ENCODE measurements around the gene ZFAND6. TPM values are rescaled to one million over a fixed set of nuclear protein-coding genes. Genes with fewer than 3 reads are reported as not detected.

ZFAND6 gene
- total RNA-seq, 1 donor from 2014 or later = 87.4 TPM

GRCh38 chr15:80183306-80183705, 123.8 kb downstream of the ZFAND6 start:
- no peak for DNase-seq (ENCODE audit: extremely low spot score in 2 of 2)
- H3K27ac ChIP-seq = no peak overlapping the region
- intact Hi-C loops (cut with DNase I) = no loop called here
- no peaks in the 10 kb centered on the region for H3K9me3 ChIP-seq
- peaks cover 4% of the 10 kb centered on the region for H3K4me1 ChIP-seq
- H3K36me3 ChIP-seq = peaks cover 0 to 59% of the 10 kb centered on the region in 2 donors
- no peaks in the 10 kb centered on the region for H3K27me3 ChIP-seq
- H3K4me3 ChIP-seq = no peak overlapping the region
- TF ChIP-seq POLR2AphosphoS5 (IDR thresholded peaks at IDR 0.05; ENCODE audit: insufficient read depth in 1 of 2, low read depth in 1 of 2) = no peak
- no peak for TF ChIP-seq CTCF (IDR thresholded peaks at IDR 0.05)
- no peak for TF ChIP-seq POLR2A (IDR thresholded peaks at IDR 0.05)

GRCh38 chr15:80183886-80184285, 124.4 kb downstream of the ZFAND6 start:
- H3K4me3 ChIP-seq = no peak overlapping the region
- intact Hi-C loops (cut with DNase I) = no loop called here
- no peak for DNase-seq (ENCODE audit: extremely low spot score in 2 of 2)
- H3K9me3 ChIP-seq = no peaks in the 10 kb centered on the region
- H3K36me3 ChIP-seq = peaks cover 0 to 59% of the 10 kb centered on the region in 2 donors
- H3K4me1 ChIP-seq = peaks cover 4% of the 10 kb centered on the region
- H3K27me3 ChIP-seq = no peaks in the 10 kb centered on the region
- TF ChIP-seq POLR2A (IDR thresholded peaks at IDR 0.05) (no peak), CTCF (IDR thresholded peaks at IDR 0.05) (no peak), POLR2AphosphoS5 (IDR thresholded peaks at IDR 0.05; ENCODE audit: insufficient read depth in 1 of 2, low read depth in 1 of 2) (no peak)
- no peak overlapping the region for H3K27ac ChIP-seq

- intact Hi-C loops (cut with DNase I) = no loop called here
- TF ChIP-seq POLR2A (IDR thresholded peaks at IDR 0.05) (no peak), POLR2AphosphoS5 (IDR thresholded peaks at IDR 0.05; ENCODE audit: insufficient read depth in 1 of 2, low read depth in 1 of 2) (no peak), CTCF (IDR thresholded peaks at IDR 0.05) (no peak)
- no peaks in the 10 kb centered on the region for H3K27me3 ChIP-seq
- H3K4me1 ChIP-seq = peaks cover 1% of the 10 kb centered on the region
- no peak overlapping the region for H3K27ac ChIP-seq
- no peak for DNase-seq (ENCODE audit: extremely low spot score in 2 of 2)
- no peaks in the 10 kb centered on the region for H3K9me3 ChIP-seq
- peaks cover 0 to 59% of the 10 kb centered on the region in 2 donors for H3K36me3 ChIP-seq
- H3K4me3 ChIP-seq = no peak overlapping the region
Measured at GRCh38 chr15:80184554-80184953, 125.1 kb downstream of the ZFAND6 start.

- TF ChIP-seq CTCF (IDR thresholded peaks at IDR 0.05) (no peak), POLR2A (IDR thresholded peaks at IDR 0.05) (no peak), POLR2AphosphoS5 (IDR thresholded peaks at IDR 0.05; ENCODE audit: insufficient read depth in 1 of 2, low read depth in 1 of 2) (no peak)
- Histone ChIP-seq H3K27ac (no peak overlapping the region), H3K9me3 (no peaks in the 10 kb centered on the region), H3K27me3 (no peaks in the 10 kb centered on the region), H3K4me1 (no peaks in the 10 kb centered on the region), H3K4me3 (no peak overlapping the region), H3K36me3 (peaks cover 0 to 54% of the 10 kb centered on the region in 2 donors)
- intact Hi-C loops (cut with DNase I) = no loop called here
- DNase-seq (ENCODE audit: extremely low spot score in 2 of 2) = no peak
Measured at GRCh38 chr15:80185152-80185551, 125.7 kb downstream of the ZFAND6 start.

GRCh38 chr15:80186066-80186465, 126.6 kb downstream of the ZFAND6 start:
- peaks cover 0 to 46% of the 10 kb centered on the region in 2 donors for H3K36me3 ChIP-seq
- no peaks in the 10 kb centered on the region for H3K4me1 ChIP-seq
- intact Hi-C loops (cut with DNase I) = no loop called here
- no peak for DNase-seq (ENCODE audit: extremely low spot score in 2 of 2)
- TF ChIP-seq POLR2A (IDR thresholded peaks at IDR 0.05) (no peak), CTCF (IDR thresholded peaks at IDR 0.05) (no peak), POLR2AphosphoS5 (IDR thresholded peaks at IDR 0.05; ENCODE audit: insufficient read depth in 1 of 2, low read depth in 1 of 2) (no peak)
- H3K27ac ChIP-seq = no peak overlapping the region
- no peaks in the 10 kb centered on the region for H3K9me3 ChIP-seq
- H3K4me3 ChIP-seq = no peak overlapping the region
- no peaks in the 10 kb centered on the region for H3K27me3 ChIP-seq

All from vagina (tissue), 2 donors.